Activated T-cell treated with anti-CD3 and anti-CD28 coated beads, Interleukin-2, amount 50 U/mL, for 72 hours (primary cell): Measurements from ENCODE around the gene RPLP2. TPM values are rescaled to one million over a fixed set of nuclear protein-coding genes. Genes with fewer than 3 reads are reported as not detected.
A peak's percentile ranks its signal among the peaks of the same experiment; 100 is the strongest.

Experiments
- ATAC-seq, 2 donors: fragments of 150-1000 bp; cut with Tn5 transposase; replicated peaks in 1 of 2; 2 replicates each; pipeline ENCODE4 v1.10.0; 2021; ENCODE audit warnings: moderate library complexity in 2 of 2, mild to moderate bottlenecking in 1 of 2
- DNase-seq, 2 donors: peaks; one replicate each; pipeline ENCODE4 v3.0.0; 2021 to 2022; ENCODE audit warnings: mixed read lengths in 1 of 2
- H3K27ac Mint-ChIP-seq: one replicate; pipeline ENCODE4 v1.8.0; 2022; ENCODE audit warnings: mild to moderate bottlenecking, moderate library complexity, mixed read lengths
- H3K27me3 Mint-ChIP-seq: one replicate; pipeline ENCODE4 v1.8.0; 2022; ENCODE audit warnings: low read depth, mixed read lengths
- H3K36me3 Mint-ChIP-seq, 2 donors: one replicate each; pipeline ENCODE4 v1.8.0; 2022; ENCODE audit warnings: mixed read lengths in 2 of 2, mild to moderate bottlenecking in 1 of 2; ENCODE audit not compliant: insufficient read depth in 2 of 2
- H3K4me1 Mint-ChIP-seq: one replicate; pipeline ENCODE4 v1.8.0; 2022; ENCODE audit warnings: low read depth, mixed read lengths
- H3K4me3 Mint-ChIP-seq, 2 donors: one replicate each; pipeline ENCODE4 v1.8.0; 2022; ENCODE audit warnings: mild to moderate bottlenecking in 2 of 2, mixed read lengths in 2 of 2, moderate library complexity in 2 of 2
- H3K9me3 Mint-ChIP-seq, 2 donors: one replicate each; pipeline ENCODE4 v1.8.0; 2022; ENCODE audit warnings: mixed read lengths in 2 of 2
- total RNA-seq, 2 donors: library from RNA; stranded (reverse); gene quantifications; one replicate each; pipeline ENCODE4 v1.2.3, GENCODE V29; 2022

Gene RPLP2
- total RNA-seq, 2 donors from 2014 or later = 3,054 to 3,114 TPM

GRCh38 chr11:790721-791564, 18.8 kb upstream of the RPLP2 start:
- H3K4me3 Mint-ChIP-seq = no peak overlapping the region
- no peaks in the 10 kb centered on the region for H3K9me3 Mint-ChIP-seq
- ATAC-seq = no peak
- no peak overlapping the region for H3K27ac Mint-ChIP-seq
- H3K4me1 Mint-ChIP-seq = peaks cover 2% of the 10 kb centered on the region
- no peaks in the 10 kb centered on the region for H3K27me3 Mint-ChIP-seq
- H3K36me3 Mint-ChIP-seq = peaks cover 0 to 1% of the 10 kb centered on the region in 2 donors
- DNase-seq = no peak

GRCh38 chr11:791658-792534, 17.9 kb upstream of the RPLP2 start:
- no peaks in the 10 kb centered on the region for H3K9me3 Mint-ChIP-seq
- DNase-seq (no peak), ATAC-seq (no peak)
- H3K36me3 Mint-ChIP-seq = peaks cover 0 to 1% of the 10 kb centered on the region in 2 donors
- H3K4me3 Mint-ChIP-seq = no peak overlapping the region
- H3K27ac Mint-ChIP-seq = no peak overlapping the region
- H3K27me3 Mint-ChIP-seq = no peaks in the 10 kb centered on the region
- peaks cover 12% of the 10 kb centered on the region for H3K4me1 Mint-ChIP-seq

GRCh38 chr11:792535-792821, 17.3 kb upstream of the RPLP2 start:
- peaks cover 0 to 1% of the 10 kb centered on the region in 2 donors for H3K36me3 Mint-ChIP-seq
- no peak for DNase-seq
- H3K27me3 Mint-ChIP-seq = no peaks in the 10 kb centered on the region
- H3K9me3 Mint-ChIP-seq = no peaks in the 10 kb centered on the region
- ATAC-seq = no peak
- no peak overlapping the region for H3K4me3 Mint-ChIP-seq
- peaks cover 17% of the 10 kb centered on the region for H3K4me1 Mint-ChIP-seq
- H3K27ac Mint-ChIP-seq = no peak overlapping the region

GRCh38 chr11:792873-793272, 16.9 kb upstream of the RPLP2 start:
- no peak for DNase-seq
- peaks cover 17% of the 10 kb centered on the region for H3K4me1 Mint-ChIP-seq
- no peaks in the 10 kb centered on the region for H3K9me3 Mint-ChIP-seq
- no peak for ATAC-seq
- no peaks in the 10 kb centered on the region for H3K27me3 Mint-ChIP-seq
- H3K4me3 Mint-ChIP-seq = no peak overlapping the region
- peaks cover 0 to 1% of the 10 kb centered on the region in 2 donors for H3K36me3 Mint-ChIP-seq
- no peak overlapping the region for H3K27ac Mint-ChIP-seq

GRCh38 chr11:793556-793955, 16.2 kb upstream of the RPLP2 start:
- DNase-seq = no peak
- Mint-ChIP-seq H3K36me3 (peaks cover 0 to 1% of the 10 kb centered on the region in 2 donors), H3K4me3 (peak overlapping the region in 1 of 2 donors; percentile 20), H3K27ac (no peak overlapping the region), H3K9me3 (no peaks in the 10 kb centered on the region), H3K4me1 (peaks cover 17% of the 10 kb centered on the region), H3K27me3 (no peaks in the 10 kb centered on the region)
- ATAC-seq = no peak

GRCh38 chr11:794013-794765, 15.6 kb upstream of the RPLP2 start:
- Mint-ChIP-seq H3K27me3 (no peaks in the 10 kb centered on the region), H3K36me3 (peaks cover 0 to 1% of the 10 kb centered on the region in 2 donors), H3K4me3 (peak overlapping the region in 1 of 2 donors; percentile 20), H3K27ac (no peak overlapping the region), H3K4me1 (peaks cover 17% of the 10 kb centered on the region), H3K9me3 (no peaks in the 10 kb centered on the region)
- no peak for DNase-seq
- ATAC-seq = no peak

- H3K27me3 Mint-ChIP-seq = no peaks in the 10 kb centered on the region
- peaks cover 0 to 1% of the 10 kb centered on the region in 2 donors for H3K36me3 Mint-ChIP-seq
- no peak for DNase-seq
- H3K27ac Mint-ChIP-seq = peak overlapping the region; percentile 79
- no peak for ATAC-seq
- peak overlapping the region; percentile 78 to 97 for H3K4me3 Mint-ChIP-seq
- no peaks in the 10 kb centered on the region for H3K9me3 Mint-ChIP-seq
- H3K4me1 Mint-ChIP-seq = peaks cover 17% of the 10 kb centered on the region
These were observed 14.8 kb upstream of the RPLP2 start for GRCh38 chr11:794766-795633.

GRCh38 chr11:795634-796564, 13.9 kb upstream of the RPLP2 start:
- Mint-ChIP-seq H3K9me3 (no peaks in the 10 kb centered on the region), H3K36me3 (peaks cover 0 to 1% of the 10 kb centered on the region in 2 donors), H3K4me3 (peak overlapping the region; percentile 78 to 97), H3K4me1 (peaks cover 17% of the 10 kb centered on the region), H3K27ac (peak overlapping the region; percentile 79), H3K27me3 (no peaks in the 10 kb centered on the region)
- DNase-seq (peak; percentile 85 to 93), ATAC-seq (peak; percentile 80 to 84)

GRCh38 chr11:796565-797295, 13.0 kb upstream of the RPLP2 start:
- Mint-ChIP-seq H3K36me3 (peaks cover 0 to 2% of the 10 kb centered on the region in 2 donors), H3K9me3 (no peaks in the 10 kb centered on the region), H3K27me3 (no peaks in the 10 kb centered on the region), H3K4me1 (peaks cover 17% of the 10 kb centered on the region), H3K27ac (peak overlapping the region; percentile 78), H3K4me3 (peak overlapping the region; percentile 78 to 97)
- ATAC-seq = no peak
- DNase-seq = no peak

GRCh38 chr11:797296-798092, 12.3 kb upstream of the RPLP2 start:
- Mint-ChIP-seq H3K27me3 (no peaks in the 10 kb centered on the region), H3K27ac (peak overlapping the region; percentile 78), H3K4me3 (peak overlapping the region; percentile 78 to 97), H3K36me3 (peaks cover 0 to 2% of the 10 kb centered on the region in 2 donors), H3K9me3 (no peaks in the 10 kb centered on the region), H3K4me1 (peaks cover 17% of the 10 kb centered on the region)
- DNase-seq (peak; percentile 78 to 83), ATAC-seq (peak; percentile 50 to 52)
